ENCODE data around the gene SCARB1.
"Not testable (repeated sequence)": the region's sequence is repeated elsewhere in the genome, so short reads cannot be mapped to it uniquely, and the experiment has no call there.

Gene SCARB1

DNA sequence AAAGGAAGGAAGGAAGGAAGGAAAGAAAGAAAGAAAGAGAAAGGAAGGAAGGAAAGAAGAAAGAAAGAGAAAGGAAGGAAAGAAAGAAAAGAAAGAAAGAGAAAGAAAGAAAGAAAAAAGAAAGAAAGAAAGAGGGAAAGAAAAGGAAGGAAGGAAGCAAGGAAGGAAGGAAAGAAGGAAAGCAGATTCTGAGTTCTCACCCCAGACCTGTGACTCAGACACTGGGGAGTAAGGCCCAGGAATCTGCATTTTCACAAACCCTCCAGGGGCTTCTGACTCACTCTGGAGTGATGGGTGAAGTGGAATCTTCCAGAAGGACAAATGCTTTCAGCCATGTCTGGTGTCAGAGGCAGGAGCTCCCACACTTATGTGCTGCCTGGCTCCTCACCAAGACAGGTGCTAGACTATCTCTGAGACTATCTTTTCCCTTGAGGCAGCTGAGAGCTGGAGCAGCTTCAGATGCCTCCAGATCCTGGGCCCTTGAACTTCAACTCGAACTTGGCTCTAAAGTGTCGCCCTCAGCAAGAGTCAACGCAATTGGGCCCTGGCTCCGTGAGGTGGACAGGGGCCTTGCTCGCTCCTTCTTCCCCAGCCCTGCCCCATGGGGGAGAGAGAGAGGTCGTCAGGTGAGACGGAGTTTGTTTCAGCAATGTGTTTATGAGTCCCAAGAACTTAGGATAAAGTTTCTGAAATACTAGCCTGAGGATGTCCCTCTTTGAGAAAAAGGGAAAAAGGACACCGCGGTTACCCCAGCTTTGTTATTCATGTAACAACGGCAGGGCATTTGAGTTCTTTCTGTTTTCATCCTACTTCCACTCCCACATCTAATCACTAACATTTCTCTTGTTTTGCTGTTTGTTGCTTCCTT lies 19.8 kb upstream of the SCARB1 start:
- no peak for DNase-seq (ENCODE audit: low spot score)

DNA sequence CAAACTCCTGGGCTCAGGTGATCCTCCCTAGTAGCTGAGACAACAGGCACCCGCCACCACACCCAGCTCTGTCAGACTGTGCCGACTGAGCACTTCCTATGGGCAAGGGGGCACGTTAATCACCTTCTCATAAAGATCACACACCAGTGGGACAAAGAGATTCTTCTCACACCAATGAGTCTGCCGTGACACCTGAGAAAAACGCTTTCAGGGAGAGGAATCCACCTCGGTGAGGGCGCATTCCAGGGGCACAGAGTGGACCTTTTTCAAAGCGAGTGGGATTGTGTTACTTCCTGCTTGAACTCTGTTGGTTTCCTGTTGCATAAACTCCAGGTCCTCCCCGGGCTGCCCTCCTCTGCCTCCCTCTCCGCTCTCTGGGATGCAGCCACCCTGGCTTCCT lies 17.5 kb upstream of the SCARB1 start:
- DNase-seq (ENCODE audit: low spot score): no peak

DNA sequence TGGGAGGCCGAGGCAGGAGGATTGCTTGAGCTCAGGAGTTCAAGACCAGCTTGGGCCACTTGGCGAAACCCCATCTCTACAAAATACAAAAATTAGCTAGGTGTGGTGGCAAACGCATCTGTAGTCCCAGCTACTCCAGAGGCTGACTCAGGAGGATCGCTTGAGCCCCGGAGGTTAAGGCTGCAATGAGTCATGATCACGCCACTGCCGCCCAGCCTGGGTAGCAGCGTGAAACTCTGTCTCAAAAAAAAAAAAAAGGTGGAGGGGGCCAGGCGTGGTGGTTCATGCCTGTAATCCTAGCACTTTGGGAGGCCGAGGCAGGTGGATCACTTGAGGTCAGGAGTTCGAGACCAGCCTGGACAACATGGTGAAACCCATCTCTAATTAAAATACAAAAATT lies 16.7 kb upstream of the SCARB1 start:
- not testable (repeated sequence) for DNase-seq (ENCODE audit: low spot score)

DNA sequence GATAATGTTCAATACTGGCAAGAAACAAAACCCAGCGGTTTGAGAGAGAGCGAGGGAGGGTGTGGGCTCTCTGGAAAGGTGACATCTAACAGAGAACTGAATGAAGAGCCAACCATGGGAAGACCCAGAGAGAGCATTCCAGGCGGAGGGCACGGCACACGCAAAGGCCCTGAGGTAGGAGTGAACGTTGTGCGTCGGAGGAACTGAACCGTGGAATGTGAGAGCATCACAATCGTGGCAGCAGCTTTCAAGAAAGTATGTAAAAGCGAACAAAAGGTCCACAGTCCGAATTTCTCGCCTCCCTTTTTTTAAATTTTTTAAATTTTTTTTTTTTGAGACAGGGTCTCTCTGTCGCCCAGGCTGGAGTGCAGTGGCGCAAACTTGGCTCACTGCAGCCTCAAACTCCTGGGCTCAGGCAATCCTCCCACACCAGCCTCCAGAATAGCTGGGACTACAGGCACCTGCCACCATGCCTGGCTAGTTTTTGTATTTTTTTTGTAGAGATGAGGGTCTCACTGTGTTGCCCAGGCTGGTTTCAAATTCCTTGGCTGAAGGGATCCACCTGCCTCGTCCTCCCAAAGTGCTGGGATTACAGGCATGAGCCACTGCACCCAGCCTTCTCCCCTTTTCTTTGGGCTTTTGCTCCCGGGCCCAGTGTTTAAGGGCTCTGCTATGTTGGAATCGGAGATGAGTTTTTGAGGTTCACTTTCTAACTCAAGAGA lies 15.3 kb upstream of the SCARB1 start:
- no peak for DNase-seq (ENCODE audit: low spot score)

DNA sequence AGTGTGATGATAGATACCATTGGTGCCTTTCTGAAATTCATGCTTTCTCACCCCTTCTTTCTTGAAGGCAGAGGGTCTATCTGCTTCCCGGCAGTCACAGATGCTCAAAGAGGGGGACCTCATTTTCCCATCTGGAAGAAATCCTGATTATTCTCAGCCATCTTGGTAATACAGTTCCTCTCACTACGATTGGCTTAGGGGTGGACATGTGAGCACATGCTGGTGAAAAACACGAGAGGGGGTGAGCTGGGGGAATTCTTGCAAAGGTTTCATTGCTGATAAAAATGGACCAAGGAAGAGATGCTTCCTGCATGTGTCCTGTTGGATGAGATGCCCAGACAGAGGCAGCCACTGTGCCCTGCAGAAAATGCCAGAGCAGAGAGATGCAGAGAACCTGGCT lies 13.8 kb upstream of the SCARB1 start:
- no peak for DNase-seq (ENCODE audit: low spot score)

DNA sequence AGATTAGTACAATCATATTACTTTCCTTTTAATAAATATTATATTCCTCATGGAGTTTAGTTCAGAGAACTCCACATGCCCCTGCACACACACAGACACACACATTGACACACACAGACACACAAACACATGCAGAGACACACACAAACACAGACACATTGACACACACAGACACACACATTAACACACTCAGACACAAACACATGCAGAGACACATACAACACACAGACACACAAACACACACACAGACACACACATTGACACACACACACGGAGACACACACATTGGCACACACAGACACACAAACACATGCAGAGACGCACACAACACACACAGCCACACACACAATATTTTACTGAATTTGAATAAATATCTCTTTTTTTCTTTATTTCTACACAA lies 12.5 kb upstream of the SCARB1 start:
- no peak for DNase-seq (ENCODE audit: low spot score)

DNA sequence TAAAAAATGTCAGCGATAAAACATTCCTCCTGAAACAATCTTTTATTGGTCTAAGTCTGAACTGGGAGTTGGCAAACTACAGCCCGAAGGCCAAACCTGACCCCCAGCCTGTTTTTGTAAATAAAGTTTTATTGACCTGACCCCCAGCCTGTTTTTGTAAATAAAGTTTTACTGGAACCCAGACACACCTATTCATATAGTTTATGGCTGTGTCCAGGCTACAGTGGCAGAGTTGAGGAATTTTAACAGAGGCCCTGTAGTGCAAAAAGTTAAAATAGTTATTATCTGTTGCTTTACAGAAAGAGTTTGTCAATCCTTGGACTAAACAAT lies 12.1 kb upstream of the SCARB1 start:
- DNase-seq (ENCODE audit: low spot score): no peak

DNA sequence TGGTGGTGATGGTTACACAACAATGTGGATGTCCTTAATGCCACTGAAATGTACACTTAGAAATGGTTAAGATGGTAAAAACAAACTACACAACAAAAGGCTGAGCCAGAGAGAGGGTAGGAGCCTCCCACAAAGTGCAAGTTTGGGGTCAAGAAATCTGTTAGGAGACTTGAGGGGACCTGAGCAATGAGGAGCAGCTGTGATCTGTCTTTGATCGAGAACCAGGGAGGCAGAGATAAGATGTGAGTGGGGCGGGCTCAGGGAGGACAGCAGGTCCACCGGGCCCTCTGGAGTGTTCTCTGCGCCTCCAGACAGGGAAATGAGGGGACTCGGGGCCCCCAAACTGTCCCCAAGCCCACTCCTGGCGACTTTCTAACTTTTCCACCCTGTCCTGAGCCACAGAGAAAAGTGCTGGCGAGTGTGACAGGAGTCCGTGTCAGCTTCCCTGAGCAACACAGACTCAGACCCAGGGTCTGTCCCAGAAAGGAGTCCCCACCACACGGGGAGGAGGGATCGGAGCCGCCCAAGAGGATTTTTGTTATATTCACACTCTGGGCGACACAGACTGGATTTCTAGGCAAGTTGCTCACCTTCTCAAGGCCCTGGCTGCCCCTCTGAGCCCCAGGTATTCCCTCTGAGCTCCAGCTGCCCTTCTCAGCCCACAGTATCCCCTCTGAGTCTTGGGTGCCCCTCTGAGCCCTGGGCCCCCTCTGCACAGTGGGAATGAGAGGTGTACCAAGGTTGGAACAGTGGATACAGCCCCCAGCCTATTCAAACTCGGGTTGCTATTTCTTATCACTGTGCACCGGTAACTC lies 11.5 kb upstream of the SCARB1 start:
- DNase-seq (ENCODE audit: low spot score): no peak

DNA sequence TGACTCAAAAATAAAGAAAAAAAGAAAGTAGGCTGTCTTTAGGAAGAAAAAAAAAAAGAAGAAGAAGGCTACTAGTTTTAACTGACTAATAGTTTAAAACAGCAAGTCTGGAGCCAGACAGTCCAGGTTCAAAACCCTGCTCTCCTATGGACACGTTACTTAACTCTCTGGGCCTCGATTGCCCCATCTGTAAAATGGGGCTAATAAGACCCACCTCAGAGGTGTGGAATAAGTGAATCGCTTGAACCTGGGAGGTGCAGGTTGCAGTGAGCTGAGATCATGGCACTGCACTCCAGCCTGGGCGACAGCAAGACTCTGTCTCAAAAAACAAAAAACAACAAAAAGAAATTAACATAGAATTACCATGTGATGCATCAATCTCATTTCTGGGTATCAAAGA lies 10.5 kb upstream of the SCARB1 start:
- DNase-seq (ENCODE audit: low spot score): no peak

DNA sequence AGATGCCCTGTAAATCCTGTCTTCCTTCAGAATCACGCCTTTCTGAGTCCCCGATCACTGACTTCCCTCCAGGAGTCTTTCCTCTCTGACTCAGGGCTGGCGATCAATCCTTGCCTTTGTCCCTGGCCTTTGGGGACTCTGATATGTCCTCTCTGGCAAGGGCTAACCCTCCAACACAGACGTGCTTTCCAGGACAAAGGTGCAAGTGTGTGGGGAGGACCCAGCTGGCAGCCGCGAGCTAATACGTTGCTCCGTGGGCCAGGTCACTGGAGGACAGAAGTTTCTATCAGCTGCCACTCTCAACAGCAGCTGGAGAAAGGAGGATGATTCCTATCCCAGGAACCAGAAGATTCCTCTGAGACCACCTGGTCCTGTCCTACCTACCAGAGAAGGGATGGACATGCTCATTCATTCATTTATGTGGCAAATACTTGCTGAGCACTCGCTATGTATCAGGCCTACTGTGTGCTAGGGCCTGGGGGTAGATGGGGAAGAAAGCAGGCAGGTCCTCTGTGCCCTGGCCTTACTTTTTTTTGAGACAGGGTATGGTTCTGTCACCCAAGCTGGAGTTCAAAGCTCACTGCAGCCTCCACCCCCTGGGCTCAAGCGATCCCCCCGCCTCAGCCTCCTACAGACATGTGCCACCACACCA lies 8.5 kb upstream of the SCARB1 start:
- DNase-seq (ENCODE audit: low spot score): no peak

DNA sequence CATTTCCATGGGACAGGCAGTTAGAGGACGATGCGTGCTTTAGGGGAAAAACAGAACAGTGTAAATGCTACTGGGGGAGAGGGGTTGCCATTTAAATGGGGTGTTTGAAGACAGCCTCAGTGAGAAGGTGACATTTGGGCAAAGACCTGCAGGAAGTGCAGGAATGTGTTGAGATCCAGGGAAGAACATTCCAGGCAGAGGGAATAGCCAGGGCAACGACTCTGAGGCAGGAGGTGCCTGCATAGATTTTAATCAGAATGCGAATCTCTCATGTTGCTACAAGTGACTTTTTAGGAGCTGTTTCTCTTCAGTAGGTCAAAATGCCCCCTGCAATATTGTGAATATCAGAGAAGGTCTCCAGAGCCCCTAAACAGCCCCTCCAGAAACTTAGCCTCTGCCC lies 7.6 kb upstream of the SCARB1 start:
- DNase-seq (ENCODE audit: low spot score): no peak

DNA sequence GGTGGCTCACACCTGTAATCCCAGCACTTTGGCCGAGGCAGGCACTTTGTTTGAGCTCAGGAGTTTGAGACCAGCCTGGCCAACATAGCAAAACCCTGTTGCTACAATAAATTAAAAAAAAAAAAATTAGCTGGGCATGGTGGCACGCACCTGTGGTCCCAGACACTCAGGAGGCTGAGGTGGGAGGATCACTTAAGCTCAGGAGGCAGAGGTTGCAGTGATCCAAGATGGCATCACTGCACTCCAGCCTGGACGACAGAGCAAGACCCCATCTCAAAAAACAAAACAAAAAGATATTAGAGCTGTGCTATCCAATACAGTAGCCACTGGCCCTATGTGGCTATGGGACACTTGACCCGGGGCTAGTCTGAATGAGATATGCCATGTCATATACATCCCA lies 6.9 kb upstream of the SCARB1 start:
- no peak for DNase-seq (ENCODE audit: low spot score)

DNA sequence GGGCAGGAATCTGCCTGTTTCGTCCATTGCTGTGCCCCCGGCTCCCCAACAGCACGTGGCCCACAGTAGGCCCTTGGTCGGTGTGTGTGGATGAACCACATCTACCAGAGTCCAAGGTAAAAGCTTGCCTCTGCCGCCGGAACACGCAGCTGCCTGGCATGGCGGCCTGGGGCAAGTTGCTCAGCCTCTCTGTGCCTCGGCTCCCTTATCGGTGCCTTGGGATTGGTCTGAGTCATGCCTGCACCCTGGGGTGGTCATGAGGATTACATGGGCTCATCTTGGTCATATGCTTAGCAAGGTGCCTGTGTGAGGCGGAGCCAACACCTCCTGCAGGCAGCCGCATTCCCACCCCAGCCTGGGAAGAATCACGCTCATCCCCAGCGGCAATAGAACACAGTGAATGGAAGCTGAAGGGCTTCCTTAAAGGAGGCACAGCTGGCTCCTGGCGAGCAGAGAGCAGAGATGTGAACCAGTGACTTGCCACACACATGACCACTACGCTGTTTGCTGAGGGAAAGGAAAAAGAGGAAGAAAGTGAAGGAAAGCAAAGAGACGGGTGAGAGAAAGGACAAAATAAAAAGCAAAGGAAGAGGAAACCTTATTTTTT lies 5.5 kb upstream of the SCARB1 start:
- DNase-seq (ENCODE audit: low spot score): peak; percentile 72

DNA sequence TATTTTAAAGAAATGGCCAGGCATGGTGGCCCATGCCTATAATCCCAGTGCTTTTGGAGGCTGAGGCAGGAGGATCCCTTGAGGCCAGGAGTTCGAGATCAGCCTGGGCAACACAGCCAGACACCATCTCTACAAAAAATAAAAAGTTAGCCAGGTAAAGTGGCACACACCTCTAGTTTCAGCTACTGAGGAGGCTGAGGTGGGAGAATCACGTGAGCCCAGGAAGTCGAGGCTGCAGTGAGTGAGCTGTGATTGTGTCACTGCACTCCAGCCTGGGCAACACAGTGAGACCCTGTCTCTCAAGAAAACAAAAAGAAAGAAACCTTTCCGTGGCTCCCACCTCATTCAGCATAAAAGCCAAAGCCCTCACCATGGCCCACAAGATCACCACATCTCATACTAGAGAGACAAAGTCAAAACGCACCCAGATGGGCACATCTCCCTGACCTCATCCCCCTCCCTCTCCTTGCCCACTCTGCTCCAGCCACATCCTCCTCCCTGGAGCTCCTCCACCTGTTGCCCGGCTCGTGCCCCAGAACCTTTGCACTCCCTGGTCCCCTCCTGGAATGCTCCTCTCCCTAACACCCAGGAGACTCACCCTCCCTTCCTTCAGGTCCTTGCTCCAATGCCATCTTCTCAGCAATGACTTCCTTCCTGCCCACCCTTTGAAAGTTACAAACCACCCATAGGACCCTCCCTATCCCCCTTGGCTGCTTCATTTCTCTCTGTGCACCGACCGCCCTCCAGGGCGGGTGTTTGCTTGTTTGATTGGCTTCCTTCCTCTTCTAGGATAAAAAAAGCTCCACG lies 4.8 kb upstream of the SCARB1 start:
- DNase-seq (ENCODE audit: low spot score): no peak

DNA sequence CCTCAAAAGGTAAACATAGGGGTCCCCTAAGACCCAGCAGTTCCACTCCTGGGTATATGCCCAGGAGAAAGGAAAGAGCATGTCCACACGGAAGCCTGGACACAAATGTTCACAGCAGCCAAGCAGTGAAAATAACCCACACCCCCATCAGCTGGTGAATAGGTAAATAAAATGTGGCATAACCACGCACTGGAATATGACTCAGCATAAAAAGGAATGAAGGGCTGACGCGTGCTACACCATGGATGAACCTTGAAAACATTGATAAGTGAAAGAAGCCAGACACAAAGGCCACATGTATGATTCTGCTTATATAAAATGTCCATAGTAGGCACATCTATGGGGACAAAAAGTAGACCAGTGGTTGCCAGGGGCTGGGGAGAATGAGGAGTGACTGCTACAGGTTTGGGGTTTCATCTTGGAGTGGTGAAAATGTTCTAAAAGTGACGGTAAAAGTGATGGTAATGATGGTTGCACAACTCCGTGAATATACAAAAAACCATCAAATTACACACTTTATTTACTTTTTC lies 3.8 kb upstream of the SCARB1 start:
- DNase-seq (ENCODE audit: low spot score): no peak

DNA sequence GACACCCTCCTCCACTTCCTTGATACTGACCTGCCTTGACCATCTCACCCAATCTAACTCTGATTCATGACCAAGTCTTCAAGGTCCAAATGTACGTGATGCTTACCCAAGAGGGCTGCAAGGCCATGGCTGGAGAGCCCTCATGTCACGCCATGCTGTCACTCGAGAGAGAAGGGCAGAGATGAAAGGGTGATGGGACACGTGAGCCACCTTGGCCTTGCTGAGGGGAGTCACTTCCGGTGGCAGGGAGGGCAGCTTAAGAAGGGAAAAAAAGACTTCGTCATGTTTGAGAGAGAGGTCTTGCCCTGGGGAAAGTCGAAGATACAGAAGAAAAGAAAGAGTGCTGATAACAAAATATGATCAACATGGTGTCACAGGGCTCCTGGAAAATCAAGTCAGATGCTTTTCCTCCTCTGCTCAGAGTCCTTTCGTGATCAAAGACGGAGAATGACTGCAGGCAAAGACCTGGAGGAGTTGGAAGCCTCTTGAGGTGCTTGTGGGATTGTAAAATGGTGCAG lies 3.3 kb upstream of the SCARB1 start:
- DNase-seq (ENCODE audit: low spot score): no peak

DNA sequence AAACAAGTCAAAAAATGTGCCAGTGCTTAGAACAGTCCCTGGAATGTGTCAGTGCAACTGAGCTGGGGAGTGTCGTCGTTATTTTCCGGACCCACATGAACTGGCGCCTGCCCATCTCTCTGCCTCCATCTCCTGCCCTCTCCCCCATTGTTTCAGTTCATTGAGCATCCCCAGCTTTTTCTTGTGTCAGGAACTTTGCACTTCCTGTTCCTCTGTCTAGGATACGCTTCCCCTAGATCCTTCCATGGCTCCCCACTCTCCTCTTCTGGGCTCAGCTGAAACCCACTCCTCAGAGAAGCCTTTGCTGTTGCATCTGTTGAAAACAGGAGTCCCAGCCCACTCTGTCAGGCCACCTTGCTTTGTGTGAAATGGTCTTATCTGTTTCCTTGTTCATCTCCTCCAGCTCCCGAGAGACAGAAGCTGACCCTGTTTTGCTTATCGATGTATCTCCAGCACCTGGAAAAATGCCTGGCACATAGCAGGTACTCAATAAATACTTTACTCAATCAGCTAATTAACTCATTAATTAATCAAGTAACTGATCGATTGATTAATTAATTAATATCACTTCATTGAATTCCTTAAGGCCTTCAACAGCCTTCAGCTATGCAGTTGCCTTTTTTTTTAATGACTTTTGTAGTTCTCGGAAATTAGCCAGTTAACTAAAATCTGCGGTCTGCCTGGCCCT lies 2.7 kb upstream of the SCARB1 start:
- no peak for DNase-seq (ENCODE audit: low spot score)

DNA sequence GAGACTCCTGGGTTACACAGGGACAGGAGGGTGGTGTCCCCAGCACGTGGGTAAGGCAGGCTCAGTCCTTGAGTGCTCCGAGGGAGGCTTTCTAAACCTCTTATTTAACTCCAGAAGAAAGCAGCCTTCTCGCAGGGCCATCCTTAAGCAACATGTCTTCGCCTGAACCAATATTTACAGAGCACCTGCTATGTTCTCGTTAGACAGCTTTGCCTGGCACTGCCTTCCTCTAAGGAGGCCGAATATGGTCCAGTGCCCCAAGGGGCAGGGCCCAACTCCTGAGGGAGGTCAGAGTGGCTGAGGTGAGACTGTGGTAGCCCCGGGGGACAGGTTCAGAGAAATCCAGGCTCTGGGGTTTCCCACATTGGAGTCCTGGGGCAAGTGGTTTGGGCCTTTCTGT lies 2.1 kb upstream of the SCARB1 start:
- DNase-seq (ENCODE audit: low spot score): no peak

DNA sequence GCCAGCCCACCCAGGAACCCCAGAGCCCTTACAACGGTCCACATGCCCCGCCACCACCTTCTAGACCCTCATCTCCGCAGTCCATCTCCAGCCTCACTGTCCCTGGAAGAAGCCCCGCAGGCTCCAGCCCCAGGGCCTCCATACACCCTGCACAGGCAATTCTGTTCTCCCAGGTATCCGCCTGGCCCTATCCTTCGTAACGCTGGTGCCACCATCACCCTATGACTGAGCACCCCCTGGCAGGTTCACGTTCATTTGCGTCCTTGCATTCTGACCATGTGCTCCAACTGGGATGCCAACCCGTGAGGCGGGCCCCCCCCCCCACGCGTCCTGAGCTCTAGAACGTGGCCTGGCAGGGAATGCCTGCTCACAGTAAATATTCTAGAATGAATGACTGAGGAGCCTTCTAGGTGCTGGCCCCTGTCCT lies 675 bp upstream of the SCARB1 start:
- DNase-seq (ENCODE audit: low spot score): no peak
